NK-92 treated with Interleukin-12 subunit alpha and Interleukin-12 subunit beta, amount 100 ng/mL, for 24 hours (cell line): Measurements from ENCODE around the gene HELZ2.
"Not testable (repeated sequence)": the region's sequence is repeated elsewhere in the genome, so short reads cannot be mapped to it uniquely, and the experiment has no call there.

Experiments
- DNase-seq: peaks from one replicate; lab custom pipeline; 2025; lab: John Stamatoyannopoulos, UW

HELZ2 gene

GRCh38 chr20:63579017-63579694 lies 5.1 kb upstream of the HELZ2 start:
- DNase-seq: no peak

- DNase-seq: no peak
Measured at GRCh38 chr20:63578224-63579016, 4.4 kb upstream of the HELZ2 start.

- no peak for DNase-seq
Measured at GRCh38 chr20:63577317-63577894, 3.4 kb upstream of the HELZ2 start.

- no peak for DNase-seq
Measured at GRCh38 chr20:63576311-63576710, 2.3 kb upstream of the HELZ2 start.

GRCh38 chr20:63574829-63575743 lies 1.0 kb upstream of the HELZ2 start:
- no peak for DNase-seq

GRCh38 chr20:63573647-63574131 lies 350 bp downstream of the HELZ2 start:
- no peak for DNase-seq

- DNase-seq: no peak
Measured at GRCh38 chr20:63572788-63573646, 1.0 kb downstream of the HELZ2 start.

GRCh38 chr20:63572071-63572787 lies 1.8 kb downstream of the HELZ2 start:
- no peak for DNase-seq

GRCh38 chr20:63571087-63571478 lies 3.0 kb downstream of the HELZ2 start:
- DNase-seq: not testable (repeated sequence)

- DNase-seq: no peak
Measured at GRCh38 chr20:63570281-63571086, 3.6 kb downstream of the HELZ2 start.

- no peak for DNase-seq
Measured at GRCh38 chr20:63568986-63569949, 4.8 kb downstream of the HELZ2 start.

- no peak for DNase-seq
Measured at GRCh38 chr20:63568170-63568981, 5.7 kb downstream of the HELZ2 start.

GRCh38 chr20:63567386-63568169 lies 6.5 kb downstream of the HELZ2 start:
- no peak for DNase-seq

GRCh38 chr20:63567136-63567385 lies 7.0 kb downstream of the HELZ2 start:
- no peak for DNase-seq

GRCh38 chr20:63566395-63567135 lies 7.5 kb downstream of the HELZ2 start:
- no peak for DNase-seq

GRCh38 chr20:63565699-63566335 lies 8.2 kb downstream of the HELZ2 start:
- DNase-seq: no peak
